ENCODE measurements around the gene FBXO15.

The FBXO15 gene, protein sequence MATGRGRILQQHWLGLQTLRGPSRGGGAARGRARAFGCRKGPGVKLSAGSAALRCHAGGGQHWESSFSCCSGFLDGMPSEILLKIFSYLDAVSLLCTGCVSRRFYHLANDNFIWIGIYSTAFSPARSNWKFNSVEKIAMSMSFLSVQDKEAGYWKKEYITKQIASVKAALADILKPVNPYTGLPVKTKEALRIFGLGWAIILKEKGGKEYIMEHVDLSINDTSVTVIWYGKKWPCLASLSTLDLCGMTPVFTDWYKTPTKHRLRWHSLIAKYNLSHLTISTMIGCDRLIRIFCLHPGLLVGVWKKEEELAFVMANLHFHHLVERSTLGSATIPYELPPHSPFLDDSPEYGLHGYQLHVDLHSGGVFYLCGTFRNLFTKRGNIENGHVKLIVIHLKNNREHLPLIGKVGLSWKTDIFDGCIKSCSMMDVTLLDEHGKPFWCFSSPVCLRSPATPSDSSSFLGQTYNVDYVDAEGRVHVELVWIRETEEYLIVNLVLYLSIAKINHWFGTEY

DNA sequence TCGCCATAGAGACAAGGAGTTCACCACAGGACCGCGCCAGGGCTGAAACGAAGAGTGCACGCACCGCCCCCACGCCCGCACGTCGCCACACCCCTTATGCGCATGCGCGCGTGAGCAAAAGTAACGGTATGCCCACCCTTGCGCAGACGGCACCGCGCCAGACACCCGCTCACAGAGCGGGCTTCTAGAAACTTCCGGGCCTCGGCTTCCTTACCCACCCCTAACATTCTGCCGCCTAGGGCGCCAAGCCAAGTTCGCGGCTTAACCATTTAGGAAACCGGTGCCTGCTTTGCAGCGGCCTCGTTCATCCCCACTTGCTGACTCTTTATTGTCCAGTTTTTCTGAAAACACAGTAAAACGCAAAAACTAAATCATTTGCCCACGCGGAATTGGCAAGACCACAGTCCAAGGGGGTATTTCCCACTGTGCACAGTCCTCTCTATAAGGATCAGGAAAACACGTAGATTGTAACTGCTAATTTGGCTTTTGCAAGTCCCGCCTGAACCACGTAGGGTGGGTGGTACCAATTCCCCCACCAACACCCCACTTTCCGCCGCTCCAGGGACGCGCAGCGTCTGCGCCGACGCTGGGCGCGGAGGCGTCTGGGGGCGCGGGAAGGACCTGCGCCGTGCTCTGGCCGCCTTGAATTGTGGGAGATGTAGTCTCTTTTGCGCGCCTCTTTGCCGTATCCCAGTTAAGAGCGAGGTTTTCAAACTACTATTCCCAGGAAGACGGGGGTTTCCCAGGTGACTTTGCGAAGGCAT, at the start of gene FBXO15, which contains the start of gene TIMM21:
TSS of gene FBXO15 (minus strand) at position 56 of the 764 bp plus-strand sequence. CDS start at position 7, 49 bp downstream.
TSS of gene TIMM21 (plus strand) at position 745 of the 764 bp plus-strand sequence. CDS start 286 bp downstream, outside the sequence.
- peak; percentile 100 for DNase-seq

DNA sequence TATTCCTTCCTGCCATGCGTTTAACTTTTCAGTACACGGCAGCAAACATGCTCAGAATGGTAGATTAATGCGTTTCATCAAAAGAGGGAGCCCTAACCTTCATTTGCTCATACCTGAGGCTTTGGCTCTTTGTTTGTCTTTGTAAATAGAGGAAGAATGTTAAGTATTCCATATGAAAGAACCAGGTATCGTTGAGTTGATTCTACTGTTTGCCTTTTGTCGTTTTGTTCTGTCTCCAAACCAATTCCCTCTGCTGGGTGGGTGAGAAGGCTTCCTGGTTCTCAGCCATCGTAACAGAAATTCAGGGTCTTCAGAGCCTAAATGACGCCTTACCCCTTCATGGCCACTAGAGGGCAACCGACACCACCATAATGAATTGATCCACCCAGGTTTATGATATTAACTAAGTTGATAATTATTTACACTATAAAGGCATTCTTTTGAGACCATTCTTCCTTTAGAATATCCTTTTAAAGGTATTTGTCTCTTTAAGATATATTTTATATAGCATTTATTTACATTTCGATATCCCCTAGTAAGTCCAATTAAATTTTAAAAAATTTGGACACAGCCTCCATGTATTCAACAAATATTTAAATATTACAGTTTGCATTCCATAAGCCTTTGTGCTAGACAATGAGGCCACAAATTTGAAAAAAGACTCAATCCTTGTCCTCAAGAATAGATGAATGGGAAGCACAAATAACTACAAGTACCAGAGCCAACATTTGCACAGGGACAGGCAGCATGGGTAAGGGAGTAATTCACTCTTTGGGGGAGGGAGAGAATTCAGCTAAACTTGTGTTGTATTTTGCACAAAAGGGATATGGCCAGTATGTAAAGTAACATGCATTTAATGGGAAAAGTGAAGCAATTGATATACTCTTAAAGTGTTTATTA, 48.8 kb upstream of the FBXO15 start:
- peak; percentile 86 for DNase-seq

DNA sequence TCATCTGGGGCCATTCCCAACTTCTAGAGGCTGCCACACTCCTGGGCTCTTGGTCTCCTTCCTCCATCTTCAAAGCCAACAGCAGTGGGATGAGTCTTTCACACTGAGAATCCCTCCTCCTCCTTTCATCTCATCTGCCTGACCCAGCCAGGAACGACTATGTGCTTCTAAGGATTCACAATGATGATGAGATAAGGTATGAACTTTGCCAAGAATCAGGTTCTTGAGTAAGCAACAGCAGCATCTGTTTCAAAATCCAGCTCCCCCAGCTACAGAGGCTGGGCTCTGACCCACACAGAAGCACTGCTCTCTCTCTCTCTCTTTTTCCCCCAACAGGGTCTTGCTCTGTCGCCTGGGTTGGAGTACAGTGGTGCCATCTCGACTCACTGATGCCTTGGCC, 47.1 kb upstream of the FBXO15 start:
- DNase-seq: no peak

DNA sequence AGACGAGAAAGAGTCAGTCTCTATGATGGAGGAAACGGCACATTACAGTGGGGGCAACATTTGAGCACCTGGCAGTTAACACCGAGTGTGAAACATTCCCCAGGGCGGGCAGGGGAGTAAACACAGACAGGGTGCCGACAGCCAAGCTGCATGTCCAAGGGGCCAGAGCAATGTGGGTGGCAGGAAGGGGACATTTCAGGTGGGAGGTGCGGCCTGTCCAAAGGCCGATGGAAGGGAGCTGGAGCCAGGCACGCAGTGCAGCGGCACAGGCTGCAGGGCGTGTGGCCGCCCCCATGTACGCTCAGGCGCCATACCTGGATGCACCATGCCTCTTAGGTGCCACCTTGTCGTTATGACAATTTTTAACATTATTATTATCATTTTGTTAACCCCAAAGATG, 43.9 kb upstream of the FBXO15 start:
- no peak for DNase-seq

DNA sequence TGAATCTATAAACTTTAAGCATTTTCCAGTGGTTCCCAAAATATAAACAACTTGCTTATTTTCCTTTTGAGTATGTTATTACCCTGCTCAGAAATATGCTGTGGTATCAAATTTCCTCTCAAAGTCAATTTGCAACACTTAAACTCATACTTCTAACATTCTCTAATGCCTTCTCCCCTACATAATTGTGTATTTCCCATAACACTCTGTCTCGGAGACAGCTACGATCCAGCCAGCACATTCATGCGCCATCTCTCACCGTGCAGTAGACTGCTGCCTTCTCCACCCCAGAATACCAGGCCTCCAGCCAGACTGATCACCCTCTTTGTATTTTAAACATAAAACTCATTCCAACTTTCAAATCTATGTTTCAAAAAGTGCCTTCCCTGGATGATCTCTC, 42.5 kb upstream of the FBXO15 start:
- no peak for DNase-seq

DNA sequence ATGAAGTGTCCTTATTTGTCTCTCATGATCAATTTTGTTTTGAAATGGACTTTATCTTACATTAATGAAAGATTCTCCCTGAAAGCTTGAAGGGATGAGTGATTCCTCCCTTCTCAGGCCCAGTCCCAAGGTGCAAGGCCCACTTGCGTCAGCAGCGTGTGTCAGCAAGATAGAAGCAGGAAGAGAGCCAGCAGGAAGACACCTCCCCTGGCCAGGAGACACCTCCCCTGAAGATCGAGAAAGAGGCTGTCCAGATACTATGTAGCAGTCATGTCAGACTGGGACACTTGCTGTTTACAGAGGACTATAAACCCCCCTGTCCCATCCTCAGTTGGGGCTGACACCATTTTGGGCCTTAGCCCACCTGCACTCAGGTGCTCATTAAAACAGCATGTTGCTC, 39.0 kb upstream of the FBXO15 start:
- DNase-seq: no peak

DNA sequence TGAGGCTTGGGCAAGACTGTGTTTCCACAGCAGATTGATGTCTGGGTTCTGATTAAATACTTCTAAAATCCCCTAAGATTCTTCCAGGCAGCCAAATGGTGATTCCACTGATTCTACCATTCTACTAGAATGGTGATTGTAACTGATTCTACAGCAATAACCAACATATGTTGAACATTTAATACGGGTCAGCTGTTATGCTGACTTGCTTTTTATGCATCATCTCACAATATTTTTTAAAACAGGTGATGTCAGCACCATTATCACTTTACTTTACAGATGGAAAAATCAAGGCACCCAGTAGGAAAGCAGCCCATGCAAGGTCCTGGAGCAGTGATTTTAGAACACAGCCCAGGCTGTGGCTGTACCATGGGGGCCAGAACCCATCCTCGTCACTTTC, 38.2 kb upstream of the FBXO15 start:
- DNase-seq: no peak

DNA sequence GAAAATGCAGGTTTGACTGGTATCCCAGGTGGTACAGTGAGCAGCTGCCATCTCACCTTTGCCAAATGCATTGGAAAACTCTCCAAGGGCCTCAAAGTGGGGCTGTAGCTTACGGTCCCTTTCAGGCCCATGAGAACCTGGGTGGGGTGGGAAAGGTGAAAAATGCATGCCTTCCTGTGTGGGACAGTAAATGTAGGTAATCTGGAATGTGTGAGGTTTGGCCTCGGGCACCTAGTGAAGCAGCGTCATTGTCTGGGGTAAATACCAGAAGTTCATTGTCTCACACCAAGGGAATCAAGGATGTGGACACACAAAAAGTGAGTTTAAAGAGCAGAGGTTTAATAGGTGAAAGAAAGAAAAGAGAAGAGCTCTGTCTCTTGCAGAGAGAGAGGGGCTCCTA, 37.2 kb upstream of the FBXO15 start:
- peak; percentile 64 for DNase-seq

DNA sequence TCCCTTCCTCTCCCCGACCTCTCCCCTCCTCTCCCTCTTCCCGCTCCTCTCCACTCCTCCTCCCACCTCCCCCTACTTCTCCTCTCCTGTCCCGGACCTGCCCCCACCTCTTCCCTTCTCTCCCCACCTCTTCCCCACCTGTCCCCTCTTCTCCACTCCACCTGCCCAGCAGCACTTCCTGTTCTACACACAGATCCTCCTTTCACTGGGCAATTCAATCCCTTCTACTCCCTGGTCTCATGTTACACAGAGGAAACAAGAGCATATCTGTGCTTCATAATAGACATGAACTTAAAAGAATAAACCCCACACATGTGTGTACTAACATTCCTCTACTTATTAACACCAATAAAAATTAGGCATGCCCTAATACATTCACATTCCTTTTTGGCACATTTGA, 35.5 kb upstream of the FBXO15 start:
- DNase-seq: peak; percentile 91

DNA sequence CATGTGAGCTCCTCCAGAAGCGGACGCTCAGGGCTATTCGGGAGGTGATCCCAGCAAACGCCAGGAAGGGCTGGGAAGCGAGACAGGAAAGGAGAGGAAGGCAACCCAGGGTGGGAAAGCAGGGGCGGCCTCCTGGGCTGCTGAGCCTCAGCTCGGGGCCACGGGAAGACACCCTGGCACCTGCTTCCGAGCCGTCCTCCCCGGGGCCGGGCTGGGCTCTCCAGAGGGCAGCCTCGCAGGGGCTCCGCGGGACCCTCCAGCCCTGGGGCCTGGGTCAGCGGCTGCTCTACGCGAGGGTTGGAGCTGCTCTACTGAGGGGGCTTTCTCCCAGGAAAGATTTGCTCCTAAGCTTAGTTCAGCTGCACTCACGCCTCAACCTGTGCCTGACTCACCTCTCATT, 34.7 kb upstream of the FBXO15 start:
- DNase-seq: no peak

DNA sequence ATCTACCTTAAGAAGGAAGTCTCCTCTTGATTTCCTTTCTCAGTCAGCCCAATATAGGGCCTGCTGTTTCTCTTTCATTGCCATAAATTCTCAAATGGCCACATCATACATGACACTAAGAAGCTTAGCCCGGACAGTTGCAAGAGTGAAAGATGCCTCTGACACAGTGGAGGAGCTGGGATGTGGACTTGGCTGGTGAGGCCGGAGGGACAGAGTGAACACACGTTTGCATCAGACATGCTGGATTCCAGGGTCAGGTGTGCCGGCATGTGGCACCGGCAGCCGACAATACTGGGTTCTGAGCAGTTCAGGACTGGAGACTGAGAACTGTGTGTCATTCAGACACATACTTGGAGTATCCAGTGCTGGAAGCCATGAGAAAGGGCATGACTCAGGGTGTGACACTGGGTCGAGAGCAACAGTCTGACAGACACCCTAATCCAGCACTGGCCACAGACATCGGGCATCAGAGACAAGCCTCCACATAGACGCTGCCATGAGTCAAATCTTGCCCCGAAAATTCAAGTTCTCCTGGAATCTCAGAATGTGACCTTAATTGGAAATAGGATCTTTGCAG, 32.1 kb upstream of the FBXO15 start:
- no peak for DNase-seq

DNA sequence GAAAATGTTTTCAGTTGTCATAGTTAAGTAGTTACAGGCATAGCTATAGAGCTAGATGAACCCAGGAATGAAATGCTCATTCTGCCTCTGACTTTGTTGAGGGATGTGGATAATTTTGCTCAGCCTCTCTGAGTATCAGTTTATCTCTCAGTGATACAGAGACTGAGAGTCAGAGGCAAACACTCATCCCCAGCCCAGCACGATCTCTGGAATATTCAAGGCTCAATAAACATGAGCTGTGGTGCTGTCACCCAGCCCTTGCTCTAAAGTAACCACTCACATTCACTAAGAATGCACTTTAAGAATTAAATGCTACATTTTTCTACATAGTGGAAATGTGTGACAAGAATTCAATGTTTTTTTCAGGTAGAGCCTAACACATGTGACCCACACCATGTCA, 31.2 kb upstream of the FBXO15 start:
- no peak for DNase-seq

DNA sequence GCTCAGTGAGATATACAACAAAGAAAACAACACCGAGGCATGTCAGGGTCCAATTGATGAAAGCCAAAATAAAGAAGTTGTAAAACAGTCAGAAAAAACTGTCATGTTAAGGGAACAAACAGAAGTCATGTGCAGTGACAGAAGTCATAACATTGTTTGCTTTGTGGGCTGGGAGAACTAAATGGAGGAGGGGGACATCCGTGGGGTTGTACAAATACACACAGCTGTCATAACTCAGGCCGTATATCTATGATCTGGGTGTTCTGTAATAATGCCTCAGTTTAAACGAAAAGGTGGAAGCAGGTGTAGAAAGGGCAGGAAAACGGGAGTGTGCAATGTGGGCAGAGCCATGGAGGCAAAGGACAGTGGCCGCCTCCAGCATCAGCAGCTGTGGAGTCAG, 28.0 kb upstream of the FBXO15 start:
- peak; percentile 87 for DNase-seq

DNA sequence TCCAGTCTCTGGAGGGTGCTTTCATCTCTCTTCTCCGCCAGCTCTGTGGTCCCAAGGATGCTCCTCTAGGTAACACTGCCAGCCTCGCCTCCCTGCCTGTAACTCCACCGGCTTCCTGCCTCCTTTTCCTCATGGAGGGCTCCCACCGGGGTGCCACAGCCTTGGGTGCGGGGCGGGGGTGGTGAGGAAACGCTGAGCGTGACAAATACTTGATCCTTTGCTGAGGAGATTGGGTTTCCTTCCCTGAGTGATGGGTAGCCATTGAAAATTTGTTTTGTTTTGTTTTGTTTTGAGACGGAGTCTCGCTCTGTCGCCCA, 25.8 kb upstream of the FBXO15 start:
- DNase-seq: peak; percentile 92

DNA sequence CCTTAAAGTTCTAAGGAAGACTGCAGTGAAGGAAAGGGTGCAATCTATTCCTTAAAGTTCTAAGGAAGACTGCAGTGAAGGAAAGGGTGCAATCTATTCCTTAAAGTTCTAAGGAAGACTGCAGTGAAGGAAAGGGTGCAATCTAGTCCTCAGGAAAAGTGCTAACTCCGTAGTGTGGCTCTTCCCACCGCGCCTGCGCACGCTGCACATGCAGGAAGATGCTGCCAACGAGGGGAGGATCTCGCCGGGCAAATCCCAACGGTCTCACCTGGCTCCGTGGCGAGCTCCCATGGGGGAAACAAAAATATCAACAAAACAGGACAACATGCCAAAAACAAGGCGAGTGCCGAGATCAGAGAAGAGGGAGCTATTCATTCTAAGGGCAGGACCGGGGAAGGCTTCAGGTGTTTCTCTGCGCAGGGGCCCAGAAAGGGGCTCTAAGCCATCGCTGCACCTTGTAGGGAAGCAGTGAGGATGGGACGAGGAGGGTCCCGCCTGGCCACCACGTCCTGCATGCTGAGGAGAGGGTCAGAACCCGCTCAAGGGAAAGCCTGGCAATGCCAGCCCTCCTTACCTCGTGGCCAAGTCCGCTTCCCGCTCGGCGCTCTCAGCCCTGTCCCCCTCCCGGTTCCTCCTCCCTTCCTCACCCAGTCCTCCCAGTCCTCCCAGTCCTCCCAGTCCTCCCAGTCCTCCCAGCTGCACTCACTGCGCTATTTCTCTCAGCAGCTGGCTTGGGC, 25.2 kb upstream of the FBXO15 start:
- DNase-seq: peak; percentile 92

DNA sequence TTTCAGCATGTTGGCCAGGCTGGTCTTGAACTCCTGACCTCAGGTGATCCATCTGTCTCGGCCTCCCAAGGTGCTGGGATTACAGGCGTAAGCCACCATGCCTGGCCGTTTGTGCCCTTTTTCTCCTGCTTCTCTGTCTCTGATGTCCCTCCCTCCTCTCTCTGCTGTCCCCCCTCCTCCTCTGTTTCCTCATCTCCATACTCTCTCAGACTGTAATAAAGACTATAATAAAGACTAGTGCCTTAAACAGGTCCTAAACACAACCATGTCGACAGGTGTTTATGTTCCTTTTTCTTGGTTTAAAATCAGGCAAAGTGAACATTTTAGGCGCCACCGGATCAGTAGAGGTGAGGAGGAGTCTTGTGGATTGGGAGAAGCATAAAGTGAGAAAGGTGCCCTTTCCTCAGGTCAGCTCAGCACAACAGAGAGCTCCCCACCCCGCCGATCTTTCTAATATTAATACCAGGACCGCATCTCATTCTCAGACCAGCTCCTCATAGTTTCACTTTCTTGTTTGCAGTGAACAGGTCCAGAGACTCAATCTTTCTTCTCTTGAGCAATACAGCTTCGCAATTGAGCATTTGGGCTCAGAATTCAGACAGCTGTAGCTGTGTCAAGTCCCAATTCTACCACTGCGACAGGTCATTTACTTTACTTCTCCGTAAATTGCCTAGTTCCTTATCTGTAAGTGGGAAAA, 24.4 kb upstream of the FBXO15 start:
- DNase-seq: no peak

DNA sequence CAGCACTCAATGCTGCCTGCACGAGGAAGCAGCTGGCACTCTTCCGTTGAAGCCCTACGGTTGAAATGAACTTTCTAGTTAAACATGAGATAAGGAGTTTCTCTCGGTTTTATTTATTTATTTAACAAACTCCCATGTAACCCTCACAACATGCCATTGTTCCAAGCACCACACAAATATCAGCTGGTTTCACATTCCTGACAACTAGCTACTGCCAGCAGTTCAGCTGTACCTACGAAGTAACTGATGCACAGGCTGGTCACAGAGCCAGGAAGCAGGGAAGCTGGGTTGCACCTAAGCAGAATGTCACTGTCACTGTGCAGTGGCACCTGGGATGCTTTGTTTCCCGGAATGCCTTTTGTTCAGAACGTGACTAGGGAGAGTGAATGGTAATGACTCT, 18.8 kb upstream of the FBXO15 start:
- no peak for DNase-seq

DNA sequence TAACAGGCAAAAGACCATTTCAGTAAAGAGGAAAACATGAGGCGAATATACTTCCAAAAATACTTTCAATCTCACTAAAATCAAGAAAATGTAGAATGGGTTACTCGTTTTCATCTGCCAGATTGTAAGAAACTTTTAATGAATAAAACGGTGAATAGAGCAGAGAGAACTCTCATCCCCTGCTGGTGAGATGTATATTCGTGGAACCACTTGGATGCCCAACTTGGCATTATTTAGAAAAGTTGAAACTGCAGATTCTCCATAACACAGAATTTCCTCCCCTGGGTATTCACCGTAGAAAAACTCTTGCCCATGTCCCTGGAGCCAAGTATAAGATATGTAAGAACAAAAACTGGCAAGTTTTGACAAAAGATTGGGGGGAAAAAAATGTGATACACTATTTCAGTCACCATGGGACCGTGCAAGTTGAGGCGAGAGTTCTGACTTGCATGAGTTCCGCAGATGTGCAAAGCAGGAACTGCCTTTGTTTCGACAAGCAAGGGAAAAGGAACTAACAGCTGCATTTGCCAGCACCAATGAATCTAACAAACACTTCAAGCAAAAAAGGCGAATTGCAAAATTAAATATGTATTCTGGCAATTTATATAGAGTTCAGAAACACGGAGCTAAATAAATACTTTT, 15.5 kb upstream of the FBXO15 start:
- no peak for DNase-seq

DNA sequence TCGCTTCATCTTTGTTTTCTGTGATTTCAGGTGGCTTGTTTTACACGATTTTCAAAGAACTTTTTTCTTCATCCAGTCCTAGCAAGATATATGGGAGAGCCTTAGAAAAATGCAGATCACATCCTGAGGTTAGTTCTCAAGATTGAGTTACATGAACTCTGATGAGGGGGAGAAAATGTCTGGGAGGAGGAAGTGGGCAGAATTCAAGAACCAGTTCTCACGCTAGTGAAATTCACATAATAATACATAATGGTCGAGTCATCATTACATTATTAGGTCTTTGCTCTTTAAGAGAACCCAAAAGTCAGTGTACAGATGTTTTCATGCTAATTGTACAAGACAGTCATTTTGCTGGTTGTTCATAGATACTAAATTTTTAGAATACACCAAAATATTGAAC, 7.6 kb upstream of the FBXO15 start:
- no peak for DNase-seq

DNA sequence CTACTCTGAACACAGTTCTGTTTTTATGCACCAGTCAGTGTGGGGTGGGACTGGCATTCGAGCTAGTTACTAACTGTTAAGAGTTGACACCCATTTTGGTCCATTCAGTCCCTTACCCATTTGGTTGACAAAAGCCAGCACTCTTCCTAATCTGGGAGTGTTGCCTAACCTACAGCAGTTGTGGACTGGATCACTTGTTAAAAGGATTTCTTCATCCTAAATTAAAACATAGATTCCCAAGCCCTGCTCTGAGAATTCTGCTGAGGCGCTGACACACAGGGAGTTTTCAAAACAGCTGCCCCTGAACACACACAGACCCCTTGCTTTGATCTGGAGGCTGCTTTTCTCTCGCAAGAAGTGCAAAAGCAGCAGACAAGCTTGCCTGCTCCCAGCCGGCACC, 7.1 kb upstream of the FBXO15 start:
- DNase-seq: no peak

DNA sequence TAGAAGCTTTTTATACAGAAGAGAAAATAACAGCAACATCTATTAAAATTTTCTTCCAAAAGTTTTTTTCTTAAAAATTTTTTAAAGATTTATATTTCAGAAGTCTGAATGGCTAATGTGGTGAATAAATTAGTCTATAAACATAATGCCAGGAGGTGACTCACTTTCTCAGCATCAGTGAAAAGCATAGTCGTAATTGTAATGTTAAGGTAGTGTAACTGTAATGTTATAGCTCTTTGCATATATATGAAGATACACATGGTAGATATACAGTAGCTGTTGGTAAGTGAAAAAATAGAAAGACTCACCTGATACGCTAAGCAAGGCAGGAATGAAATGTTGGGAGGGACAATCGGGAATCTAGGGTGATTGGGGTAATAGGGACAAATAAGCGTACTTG, 6.2 kb upstream of the FBXO15 start:
- no peak for DNase-seq
